HUES6 (cell line): Measurements from ENCODE around the gene FXYD5.

Experiments used
- H3K27ac ChIP-seq: 2 replicates; pipeline ENCODE4 v1.7.0; 2013; ENCODE audit warnings: low read depth, mild to moderate bottlenecking, low read length, inconsistent platforms
- H3K27me3 ChIP-seq: 2 replicates; pipeline ENCODE4 v1.6.1; 2013; ENCODE audit warnings: low read length; ENCODE audit not compliant: control insufficient read depth, insufficient read depth
- H3K36me3 ChIP-seq: 2 replicates; pipeline ENCODE4 v1.6.1; 2013; ENCODE audit warnings: low read length; ENCODE audit not compliant: control insufficient read depth, insufficient read depth
- H3K4me1 ChIP-seq: 2 replicates; pipeline ENCODE4 v1.6.1; 2013; ENCODE audit warnings: low read length; ENCODE audit not compliant: control insufficient read depth, insufficient read depth
- H3K4me3 ChIP-seq: 2 replicates; pipeline ENCODE4 v1.5.1; 2013; ENCODE audit warnings: low read depth, low read length
- H3K9ac ChIP-seq: one replicate; pipeline ENCODE4 v1.6.1; 2013; ENCODE audit warnings: mild to moderate bottlenecking, low read length
- H3K9me3 ChIP-seq: 2 replicates; pipeline ENCODE4 v1.6.1; 2013; ENCODE audit warnings: low read depth, low read length; ENCODE audit not compliant: control insufficient read depth, insufficient read depth

Gene FXYD5

DNA sequence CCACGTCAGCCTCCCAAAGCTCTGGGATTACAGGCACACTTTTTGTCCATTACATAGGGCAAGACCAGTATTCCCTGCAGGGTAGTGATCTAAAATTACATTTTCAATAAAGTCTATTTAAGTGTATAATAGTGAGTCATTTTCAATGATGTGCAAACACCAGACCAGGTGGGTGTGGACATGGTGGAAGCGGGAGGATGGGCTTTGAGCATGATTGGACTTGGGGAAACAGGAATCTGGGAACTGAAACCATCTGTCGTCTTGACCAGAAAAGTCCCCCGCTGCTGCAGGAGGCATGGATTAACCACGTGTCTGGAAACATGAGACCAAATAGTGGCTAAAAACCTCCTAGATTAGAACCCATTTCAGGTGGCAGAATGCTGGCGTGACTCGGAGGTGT lies 34.0 kb upstream of the FXYD5 start:
- Histone ChIP-seq H3K27ac (no peak overlapping the region), H3K27me3 (no peaks in the 10 kb centered on the region; the same call in 1 of the 2 replicates), H3K4me1 (peaks cover 33% of the 10 kb centered on the region), H3K36me3 (no peaks in the 10 kb centered on the region), H3K9ac (no peak overlapping the region), H3K4me3 (no peak overlapping the region), H3K9me3 (no peaks in the 10 kb centered on the region)

DNA sequence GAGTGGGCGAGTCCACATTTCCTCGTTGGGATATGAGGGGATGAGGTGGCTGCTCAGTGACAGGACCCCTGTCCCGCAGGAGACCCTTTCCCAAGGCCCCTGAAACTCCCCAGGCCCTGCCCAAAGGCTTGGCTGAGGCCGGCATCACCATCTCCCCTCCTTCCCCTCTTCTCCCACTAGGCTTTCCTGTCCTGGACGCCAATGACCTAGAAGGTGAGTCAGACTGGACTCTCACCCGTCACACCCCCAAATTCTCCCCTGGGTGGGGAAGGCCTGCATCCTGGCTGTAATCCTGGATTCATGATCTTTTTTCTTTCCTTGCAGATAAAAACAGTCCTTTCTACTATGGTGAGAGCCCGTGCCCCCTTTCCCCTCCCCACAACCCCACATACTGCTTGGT lies 33.6 kb upstream of the FXYD5 start:
- no peaks in the 10 kb centered on the region for H3K36me3 ChIP-seq
- H3K4me1 ChIP-seq: peaks cover 32% of the 10 kb centered on the region

DNA sequence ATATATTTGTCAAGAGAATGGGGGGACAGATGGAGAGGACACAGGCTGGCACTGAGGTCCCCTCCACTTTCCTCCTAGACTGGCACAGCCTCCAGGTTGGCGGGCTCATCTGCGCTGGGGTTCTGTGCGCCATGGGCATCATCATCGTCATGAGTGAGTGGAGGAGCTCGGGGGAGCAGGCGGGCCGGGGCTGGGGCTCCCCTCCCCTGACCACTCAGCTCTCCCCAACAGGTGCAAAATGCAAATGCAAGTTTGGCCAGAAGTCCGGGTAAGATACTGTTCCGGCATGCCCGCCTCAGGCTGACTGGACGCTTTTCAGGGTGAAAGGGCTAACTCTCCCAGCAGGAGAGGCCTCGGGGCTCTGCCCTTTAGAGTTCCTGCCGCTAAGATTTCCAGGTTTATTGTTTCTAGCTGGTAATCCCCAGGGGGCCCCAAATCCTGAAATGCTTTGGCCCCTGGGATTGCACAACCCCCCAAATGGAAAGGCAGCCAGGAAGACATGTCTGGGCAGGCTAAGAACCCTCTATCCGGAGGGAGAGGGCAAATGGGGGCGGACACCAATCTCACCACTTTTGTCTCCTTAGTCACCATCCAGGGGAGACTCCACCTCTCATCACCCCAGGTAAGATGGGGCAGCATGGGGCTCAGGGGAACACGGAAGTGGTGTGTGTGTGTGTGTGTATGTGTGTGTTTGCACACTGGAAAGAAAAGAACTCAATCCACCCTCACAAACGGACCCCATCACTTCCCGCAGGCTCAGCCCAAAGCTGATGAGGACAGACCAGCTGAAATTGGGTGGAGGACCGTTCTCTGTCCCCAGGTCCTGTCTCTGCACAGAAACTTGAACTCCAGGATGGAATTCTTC lies 31.6 kb upstream of the FXYD5 start:
- no peaks in the 10 kb centered on the region for H3K36me3 ChIP-seq
- H3K9ac ChIP-seq: no peak overlapping the region
- peaks cover 24% of the 10 kb centered on the region for H3K4me1 ChIP-seq
- no peak overlapping the region for H3K27ac ChIP-seq
- H3K27me3 ChIP-seq: no peaks in the 10 kb centered on the region
- H3K9me3 ChIP-seq: no peaks in the 10 kb centered on the region
- H3K4me3 ChIP-seq: no peak overlapping the region

More for the DNA sequence above, 33.6 kb upstream of the FXYD5 start:
- no peaks in the 10 kb centered on the region for H3K9me3 ChIP-seq
- H3K27me3 ChIP-seq: no peaks in the 10 kb centered on the region
- no peak overlapping the region for H3K4me3 ChIP-seq
- no peak overlapping the region for H3K27ac ChIP-seq
- no peak overlapping the region for H3K9ac ChIP-seq

DNA sequence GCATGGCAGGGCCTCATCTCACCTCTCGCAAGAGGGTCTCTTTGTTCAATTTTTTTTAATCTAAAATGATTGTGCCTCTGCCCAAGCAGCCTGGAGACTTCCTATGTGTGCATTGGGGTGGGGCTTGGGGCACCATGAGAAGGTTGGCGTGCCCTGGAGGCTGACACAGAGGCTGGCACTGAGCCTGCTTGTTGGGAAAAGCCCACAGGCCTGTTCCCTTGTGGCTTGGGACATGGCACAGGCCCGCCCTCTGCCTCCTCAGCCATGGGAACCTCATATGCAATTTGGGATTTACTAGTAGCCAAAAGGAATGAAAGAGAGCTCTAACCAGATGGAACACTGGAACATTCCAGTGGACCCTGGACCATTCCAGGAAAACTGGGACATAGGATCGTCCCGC lies 31.0 kb upstream of the FXYD5 start:
- no peaks in the 10 kb centered on the region for H3K36me3 ChIP-seq
- no peak overlapping the region for H3K4me3 ChIP-seq
- H3K9ac ChIP-seq: no peak overlapping the region
- no peak overlapping the region for H3K27ac ChIP-seq
- peaks cover 21% of the 10 kb centered on the region for H3K4me1 ChIP-seq
- H3K9me3 ChIP-seq: no peaks in the 10 kb centered on the region
- no peaks in the 10 kb centered on the region for H3K27me3 ChIP-seq

DNA sequence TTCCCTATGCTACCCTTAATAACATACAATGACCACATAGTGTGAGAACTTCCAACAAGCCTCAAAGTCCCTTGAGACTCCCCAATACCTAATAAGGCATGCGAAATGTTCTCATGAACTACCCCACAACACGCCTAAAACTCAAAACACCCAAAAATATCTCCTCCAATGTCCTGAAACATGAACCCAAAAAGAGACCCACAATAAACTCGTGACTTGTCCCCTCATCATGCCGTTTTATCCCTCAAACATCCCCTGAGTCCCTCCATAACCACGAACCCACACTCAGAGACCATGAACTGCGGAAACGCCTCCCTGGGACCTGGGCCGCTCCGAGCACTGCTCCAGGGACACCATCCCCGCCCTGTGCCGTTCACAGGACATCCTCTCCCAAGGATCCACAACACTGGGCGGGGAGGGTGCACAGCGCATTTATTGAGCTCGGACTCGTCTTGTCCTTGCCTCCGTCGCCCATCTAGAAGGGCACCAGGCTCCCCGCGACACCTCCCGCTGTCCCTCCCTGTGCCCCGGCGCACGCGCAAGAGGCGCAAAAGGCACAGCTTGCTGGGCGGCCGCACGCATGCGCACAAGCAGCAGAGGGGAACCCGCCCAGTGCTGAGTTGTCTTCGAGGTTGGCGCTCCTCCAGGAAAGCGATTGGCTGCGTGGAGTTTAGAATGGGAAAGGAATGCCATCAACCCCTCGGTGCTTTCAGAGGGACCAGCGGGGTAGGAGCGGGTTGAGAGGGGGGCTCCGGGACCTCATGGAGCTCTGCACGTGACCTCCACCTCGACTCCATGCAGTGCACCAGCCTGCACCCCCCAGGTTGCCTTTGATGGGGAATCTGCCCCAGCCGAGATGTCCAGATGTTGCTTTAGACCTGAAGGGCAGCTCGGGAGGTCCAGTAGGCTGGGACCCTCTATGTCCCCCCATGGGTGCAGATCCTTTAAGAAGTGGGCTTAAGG lies 30.2 kb upstream of the FXYD5 start:
- H3K27me3 ChIP-seq: no peaks in the 10 kb centered on the region
- peaks cover 13% of the 10 kb centered on the region for H3K4me1 ChIP-seq
- H3K9ac ChIP-seq: no peak overlapping the region
- no peak overlapping the region for H3K27ac ChIP-seq
- H3K36me3 ChIP-seq: no peaks in the 10 kb centered on the region
- no peaks in the 10 kb centered on the region for H3K9me3 ChIP-seq
- H3K4me3 ChIP-seq: peak overlapping the region; percentile 47

DNA sequence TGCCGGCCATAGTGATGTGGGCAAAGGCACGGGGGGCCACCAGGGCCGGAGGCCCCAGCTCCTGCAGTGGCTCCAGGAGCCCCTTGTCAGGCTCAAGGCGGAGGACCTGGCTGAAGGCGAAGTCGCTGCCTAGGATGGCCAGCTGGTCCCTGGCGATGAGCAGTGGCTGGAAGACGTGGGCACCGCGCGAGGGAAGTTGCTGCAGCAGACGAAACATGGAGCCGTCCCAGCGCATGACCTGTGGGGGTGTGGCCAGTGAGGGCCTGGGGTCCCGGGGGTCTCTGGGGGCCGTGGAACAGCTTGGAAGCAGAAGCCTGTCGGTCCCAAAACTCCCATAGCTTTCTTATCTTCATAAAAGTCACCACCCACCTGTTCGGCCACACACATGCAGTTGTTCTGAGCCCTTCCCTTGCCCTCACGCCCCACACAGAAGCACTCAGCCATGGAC lies 29.2 kb upstream of the FXYD5 start:
- H3K4me3 ChIP-seq: no peak overlapping the region
- no peaks in the 10 kb centered on the region for H3K27me3 ChIP-seq
- peaks cover 10% of the 10 kb centered on the region for H3K4me1 ChIP-seq
- H3K27ac ChIP-seq: no peak overlapping the region
- H3K9me3 ChIP-seq: no peaks in the 10 kb centered on the region
- H3K9ac ChIP-seq: no peak overlapping the region
- no peaks in the 10 kb centered on the region for H3K36me3 ChIP-seq

DNA sequence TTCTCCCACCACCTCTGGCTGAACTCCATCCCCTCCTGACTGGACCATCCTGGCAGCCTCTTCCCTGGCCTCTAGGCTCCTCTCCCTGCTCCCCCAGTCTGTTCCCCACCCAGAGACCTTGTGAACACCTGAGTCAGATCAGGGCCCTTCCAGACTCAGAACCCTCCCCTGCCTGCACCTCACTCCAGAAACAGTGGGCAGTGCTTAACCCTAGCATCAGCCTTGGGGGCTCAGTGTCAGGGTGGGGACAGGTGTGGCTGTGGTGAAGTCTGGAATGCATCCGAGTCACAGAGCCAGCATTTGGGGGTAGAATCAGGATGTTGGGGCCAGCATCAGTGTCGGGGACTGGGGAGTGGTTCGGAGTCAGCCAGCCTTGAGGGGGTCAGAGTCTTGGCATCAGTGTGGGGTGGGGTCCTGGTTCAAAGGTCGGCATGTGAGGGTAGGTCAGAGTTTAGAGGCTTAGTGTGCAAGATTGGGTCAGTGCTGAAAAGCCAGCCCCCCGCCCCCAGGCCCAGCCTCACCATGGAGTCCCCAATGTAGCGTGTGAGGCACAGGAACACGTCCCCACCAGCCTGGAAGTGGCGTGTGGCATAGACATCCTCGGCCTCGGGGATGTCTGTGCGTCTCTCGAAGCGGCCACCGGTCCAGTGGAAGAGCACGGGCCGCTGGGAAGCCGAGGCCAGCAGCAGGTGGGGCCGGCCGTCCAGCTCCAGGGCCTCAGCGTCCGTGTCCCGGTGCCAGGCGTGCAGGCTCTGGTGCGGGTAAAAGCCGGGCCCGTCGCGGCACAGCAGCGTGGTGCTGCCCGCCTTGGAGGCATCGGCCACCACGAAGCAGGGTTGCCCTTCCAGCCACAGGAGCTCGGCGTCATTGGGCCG lies 28.5 kb upstream of the FXYD5 start:
- Histone ChIP-seq H3K9ac (no peak overlapping the region), H3K27ac (no peak overlapping the region), H3K4me3 (no peak overlapping the region), H3K9me3 (no peaks in the 10 kb centered on the region), H3K4me1 (peaks cover 10% of the 10 kb centered on the region), H3K27me3 (no peaks in the 10 kb centered on the region), H3K36me3 (no peaks in the 10 kb centered on the region)

DNA sequence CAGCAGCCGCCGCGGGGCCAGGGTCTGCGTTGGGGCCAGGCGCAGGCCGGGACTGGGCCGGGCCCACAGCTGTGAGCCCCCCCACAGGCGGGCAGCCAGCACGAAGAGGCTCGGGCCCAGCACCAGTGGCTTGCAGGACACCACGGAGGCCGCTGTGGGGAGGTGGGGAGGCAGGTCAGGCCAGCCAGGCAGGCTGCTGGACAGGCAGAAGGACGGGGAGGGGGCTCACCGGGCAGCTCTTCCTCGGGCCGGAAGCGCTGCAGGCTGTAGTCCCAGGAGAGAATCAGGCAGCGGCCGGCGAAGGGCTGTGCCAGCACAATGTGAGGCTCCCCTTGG lies 27.9 kb upstream of the FXYD5 start:
- Histone ChIP-seq H3K9ac (no peak overlapping the region), H3K27me3 (no peaks in the 10 kb centered on the region)

DNA sequence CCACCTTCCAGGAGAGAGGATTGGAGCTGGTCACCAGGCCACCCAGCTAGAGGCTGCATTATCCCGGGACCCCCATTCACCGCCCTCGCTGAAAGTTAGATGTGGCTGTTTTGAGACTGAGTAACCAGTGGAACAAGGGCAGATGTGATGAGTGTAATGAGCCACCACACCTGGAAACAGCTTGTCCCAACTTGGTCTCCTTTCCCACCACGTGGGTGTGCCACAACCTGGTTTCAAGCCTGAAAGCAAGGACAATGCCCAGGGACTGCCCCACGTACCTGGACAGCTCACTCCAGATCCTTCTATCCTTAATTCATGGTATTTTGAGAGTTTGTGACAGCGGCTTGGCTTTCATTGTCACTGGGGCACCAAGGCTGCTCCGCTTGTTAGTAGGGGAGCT lies 26.7 kb upstream of the FXYD5 start:
- no peaks in the 10 kb centered on the region for H3K36me3 ChIP-seq
- no peak overlapping the region for H3K9ac ChIP-seq
- no peaks in the 10 kb centered on the region for H3K27me3 ChIP-seq
- no peak overlapping the region for H3K27ac ChIP-seq
- no peak overlapping the region for H3K4me3 ChIP-seq
- H3K9me3 ChIP-seq: no peaks in the 10 kb centered on the region
- peaks cover 5% of the 10 kb centered on the region for H3K4me1 ChIP-seq

More for the DNA sequence above, 27.9 kb upstream of the FXYD5 start:
- no peak overlapping the region for H3K4me3 ChIP-seq
- no peak overlapping the region for H3K27ac ChIP-seq
- no peaks in the 10 kb centered on the region for H3K9me3 ChIP-seq
- no peaks in the 10 kb centered on the region for H3K36me3 ChIP-seq
- peaks cover 10% of the 10 kb centered on the region for H3K4me1 ChIP-seq

DNA sequence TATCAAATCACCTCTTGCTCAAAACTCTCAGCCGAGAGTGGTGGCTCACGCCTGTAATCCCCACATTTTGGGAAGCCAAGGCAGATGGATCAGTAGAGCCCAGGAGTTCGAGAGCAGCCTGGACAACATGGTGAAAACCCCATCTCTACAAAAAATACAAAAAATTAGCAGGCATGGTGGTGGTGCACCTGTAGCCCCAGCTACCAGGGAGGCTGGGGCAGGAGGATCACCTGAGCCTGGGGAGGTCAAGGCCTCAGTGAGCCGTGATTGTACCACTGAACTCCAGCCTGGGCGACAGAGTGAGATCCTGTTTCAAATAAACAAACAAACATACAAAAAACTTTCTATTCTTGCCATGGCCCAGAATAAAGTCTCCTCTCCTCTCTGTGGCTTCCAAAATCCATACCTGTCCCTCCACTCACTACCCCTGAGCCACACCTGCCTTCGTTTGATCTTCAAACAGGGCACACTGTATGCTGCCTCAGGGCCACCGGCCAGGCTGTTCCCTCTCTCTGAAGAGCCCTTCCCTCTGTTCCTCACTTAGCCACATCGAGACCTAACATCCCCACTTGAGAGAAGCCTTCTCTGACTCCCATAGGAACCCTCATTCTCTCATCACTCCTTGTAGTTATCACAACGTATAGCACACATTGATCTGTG lies 26.0 kb upstream of the FXYD5 start:
- Histone ChIP-seq H3K9ac (no peak overlapping the region), H3K27ac (no peak overlapping the region), H3K4me3 (no peak overlapping the region), H3K4me1 (no peaks in the 10 kb centered on the region; the same call in 1 of the 2 replicates), H3K27me3 (no peaks in the 10 kb centered on the region), H3K9me3 (no peaks in the 10 kb centered on the region), H3K36me3 (no peaks in the 10 kb centered on the region)
